Stimulated activated CD4-positive, alpha-beta T cell treated with anti-CD3 and anti-CD28 coated beads, Interleukin-1b, Interleukin-23, amount 100 ng/mL, for 4 hours (primary cell): ENCODE results near the gene ELOA.

Experiments
- DNase-seq, 2 donors: peaks; one replicate each; pipeline ENCODE4 v3.0.0-alpha.2; 2020; ENCODE audit warnings: low read depth in 2 of 2

Gene ELOA, protein sequence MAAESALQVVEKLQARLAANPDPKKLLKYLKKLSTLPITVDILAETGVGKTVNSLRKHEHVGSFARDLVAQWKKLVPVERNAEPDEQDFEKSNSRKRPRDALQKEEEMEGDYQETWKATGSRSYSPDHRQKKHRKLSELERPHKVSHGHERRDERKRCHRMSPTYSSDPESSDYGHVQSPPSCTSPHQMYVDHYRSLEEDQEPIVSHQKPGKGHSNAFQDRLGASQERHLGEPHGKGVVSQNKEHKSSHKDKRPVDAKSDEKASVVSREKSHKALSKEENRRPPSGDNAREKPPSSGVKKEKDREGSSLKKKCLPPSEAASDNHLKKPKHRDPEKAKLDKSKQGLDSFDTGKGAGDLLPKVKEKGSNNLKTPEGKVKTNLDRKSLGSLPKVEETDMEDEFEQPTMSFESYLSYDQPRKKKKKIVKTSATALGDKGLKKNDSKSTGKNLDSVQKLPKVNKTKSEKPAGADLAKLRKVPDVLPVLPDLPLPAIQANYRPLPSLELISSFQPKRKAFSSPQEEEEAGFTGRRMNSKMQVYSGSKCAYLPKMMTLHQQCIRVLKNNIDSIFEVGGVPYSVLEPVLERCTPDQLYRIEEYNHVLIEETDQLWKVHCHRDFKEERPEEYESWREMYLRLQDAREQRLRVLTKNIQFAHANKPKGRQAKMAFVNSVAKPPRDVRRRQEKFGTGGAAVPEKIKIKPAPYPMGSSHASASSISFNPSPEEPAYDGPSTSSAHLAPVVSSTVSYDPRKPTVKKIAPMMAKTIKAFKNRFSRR

DNA sequence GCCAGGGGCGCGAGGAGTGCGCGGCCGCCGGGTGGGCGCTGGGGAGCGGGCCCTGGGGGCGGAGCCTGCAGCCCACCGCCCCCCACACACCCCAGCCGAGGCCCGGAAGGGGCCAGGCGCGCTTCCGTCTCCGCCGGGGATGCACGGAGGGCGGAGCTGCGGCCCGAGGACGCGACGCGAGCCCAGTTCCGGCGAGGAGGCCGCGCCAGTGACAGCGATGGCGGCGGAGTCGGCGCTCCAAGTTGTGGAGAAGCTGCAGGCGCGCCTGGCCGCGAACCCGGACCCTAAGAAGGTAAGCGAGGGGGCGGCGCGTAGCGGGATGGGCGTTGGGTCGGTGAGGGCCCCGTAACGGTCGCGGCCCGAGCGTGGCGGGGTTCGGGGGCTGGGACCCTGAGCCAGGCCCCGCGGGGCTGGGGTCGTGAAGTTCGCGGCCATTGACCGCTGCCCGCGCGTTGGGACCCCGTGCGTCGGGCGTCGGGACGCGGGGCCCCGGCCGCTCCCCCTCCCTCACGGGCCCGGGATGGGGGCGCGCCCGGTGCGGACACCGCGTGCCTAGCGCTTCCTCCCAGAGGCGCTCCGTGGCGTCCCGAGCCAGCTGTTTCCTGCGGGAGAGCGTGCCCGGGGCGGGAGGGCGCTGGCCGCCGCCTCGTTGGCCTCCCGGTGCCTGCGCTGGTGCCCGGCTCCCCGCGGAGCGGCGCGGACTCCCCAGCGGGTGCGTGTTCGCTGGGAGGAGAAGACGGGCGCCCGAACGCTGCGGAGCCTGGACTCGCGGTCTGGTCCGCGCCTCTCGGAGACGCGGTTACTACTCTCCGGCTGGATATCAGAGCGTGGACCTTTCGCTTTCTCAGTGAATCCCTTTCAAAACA, at the start of gene ELOA:
Gene ELOA, plus strand, starts transcription at position 185 of the 866 bp plus-strand sequence. Its CDS starts 33 bp downstream, at position 218.
- peak; percentile 55 to 74 for DNase-seq

DNA sequence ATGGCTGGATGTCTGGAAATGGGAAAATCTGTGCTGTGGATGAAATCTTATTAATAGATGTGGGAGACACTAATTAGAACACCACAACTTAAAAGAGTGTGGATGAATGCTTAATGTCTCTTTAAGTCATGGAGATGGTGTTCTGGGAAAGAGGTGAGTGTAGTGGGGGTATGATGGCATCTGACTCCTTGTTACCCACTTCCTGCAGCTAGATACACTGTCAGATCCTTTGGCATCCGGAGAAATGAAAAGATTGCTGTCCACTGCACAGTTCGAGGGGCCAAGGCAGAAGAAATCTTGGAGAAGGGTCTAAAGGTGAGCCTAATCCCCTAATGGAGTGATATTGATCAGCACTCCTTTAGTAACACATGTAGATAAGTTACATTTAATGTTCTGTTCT, 49.7 kb upstream of the ELOA start:
- DNase-seq = no peak

DNA sequence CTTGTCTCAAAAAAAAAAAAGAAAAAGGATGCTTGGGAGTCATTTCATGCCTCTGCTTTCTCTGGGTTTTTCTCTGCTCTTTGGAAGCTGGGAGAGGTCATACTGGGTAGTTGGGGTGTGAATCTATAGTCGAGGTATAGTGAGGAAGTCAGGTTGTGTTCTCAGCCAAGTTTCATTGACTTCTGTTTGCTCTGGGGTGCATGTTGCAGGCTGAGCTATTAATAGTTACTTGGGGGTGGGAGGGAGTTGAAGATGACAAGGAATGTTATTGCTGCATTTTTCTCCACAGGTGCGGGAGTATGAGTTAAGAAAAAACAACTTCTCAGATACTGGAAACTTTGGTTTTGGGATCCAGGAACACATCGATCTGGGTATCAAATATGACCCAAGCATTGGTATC, 48.9 kb upstream of the ELOA start:
- no peak for DNase-seq

DNA sequence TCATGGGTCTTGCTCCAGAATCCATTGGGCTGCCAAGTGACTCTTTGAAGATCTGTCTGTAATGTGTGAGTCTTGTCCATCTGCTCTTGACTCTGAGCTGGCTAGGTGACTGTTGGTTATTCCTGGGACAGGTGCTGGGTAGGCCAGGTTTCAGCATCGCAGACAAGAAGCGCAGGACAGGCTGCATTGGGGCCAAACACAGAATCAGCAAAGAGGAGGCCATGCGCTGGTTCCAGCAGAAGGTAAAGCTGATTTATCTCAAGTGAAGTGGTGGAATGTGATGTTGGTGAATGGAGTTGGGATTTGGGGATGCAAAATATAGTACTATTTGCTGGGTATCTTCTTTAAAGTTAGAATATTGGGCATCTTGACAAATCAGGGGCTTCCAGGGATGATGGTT, 47.6 kb upstream of the ELOA start:
- no peak for DNase-seq

DNA sequence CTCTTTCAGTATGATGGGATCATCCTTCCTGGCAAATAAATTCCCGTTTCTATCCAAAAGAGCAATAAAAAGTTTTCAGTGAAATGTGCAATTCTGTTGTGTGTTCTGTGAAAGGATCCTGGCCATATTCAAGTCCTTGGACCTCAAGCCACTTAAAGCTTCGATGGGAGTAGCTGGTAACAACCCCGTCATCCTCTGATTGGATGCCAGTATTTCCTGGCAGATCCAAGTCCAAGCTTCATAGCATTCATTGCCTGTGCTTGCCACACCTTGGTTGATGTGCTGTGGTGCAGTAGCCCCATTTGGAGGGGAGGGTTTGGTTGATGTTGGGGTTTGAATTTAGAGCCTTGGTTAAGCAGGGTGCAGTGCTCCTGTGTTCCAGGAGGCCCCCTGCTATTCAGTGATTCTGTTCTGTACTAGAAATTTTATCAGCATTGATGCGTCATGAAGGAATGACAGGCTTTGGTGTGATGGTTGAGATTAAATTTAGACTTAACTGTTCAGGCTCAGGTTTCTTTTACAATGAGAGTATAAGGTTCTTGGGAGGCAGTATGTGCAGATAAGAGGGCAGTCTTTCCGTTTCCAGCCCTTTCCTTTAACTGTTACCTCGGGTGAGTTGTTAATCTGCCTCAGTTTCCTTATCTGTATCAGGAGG, 46.8 kb upstream of the ELOA start:
- no peak for DNase-seq

DNA sequence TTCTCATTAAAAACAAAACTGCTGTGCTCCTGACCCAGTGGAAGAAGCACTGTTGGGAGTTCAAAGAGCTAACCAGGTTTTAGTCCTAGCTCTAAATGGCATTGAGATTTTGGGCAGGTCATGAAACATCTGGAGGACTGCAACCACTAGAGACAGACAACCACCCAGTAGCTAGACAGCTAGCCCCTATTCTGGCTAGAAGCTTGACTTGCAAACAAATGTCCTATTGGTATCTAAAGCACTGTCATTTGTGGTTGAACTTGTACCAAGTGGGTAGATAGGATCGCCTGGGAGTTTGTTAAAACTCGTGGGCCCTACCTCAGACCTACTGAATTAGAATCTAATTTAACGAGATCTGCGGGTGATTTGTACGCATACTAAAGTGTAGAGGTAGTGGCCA, 44.8 kb upstream of the ELOA start:
- DNase-seq = no peak

DNA sequence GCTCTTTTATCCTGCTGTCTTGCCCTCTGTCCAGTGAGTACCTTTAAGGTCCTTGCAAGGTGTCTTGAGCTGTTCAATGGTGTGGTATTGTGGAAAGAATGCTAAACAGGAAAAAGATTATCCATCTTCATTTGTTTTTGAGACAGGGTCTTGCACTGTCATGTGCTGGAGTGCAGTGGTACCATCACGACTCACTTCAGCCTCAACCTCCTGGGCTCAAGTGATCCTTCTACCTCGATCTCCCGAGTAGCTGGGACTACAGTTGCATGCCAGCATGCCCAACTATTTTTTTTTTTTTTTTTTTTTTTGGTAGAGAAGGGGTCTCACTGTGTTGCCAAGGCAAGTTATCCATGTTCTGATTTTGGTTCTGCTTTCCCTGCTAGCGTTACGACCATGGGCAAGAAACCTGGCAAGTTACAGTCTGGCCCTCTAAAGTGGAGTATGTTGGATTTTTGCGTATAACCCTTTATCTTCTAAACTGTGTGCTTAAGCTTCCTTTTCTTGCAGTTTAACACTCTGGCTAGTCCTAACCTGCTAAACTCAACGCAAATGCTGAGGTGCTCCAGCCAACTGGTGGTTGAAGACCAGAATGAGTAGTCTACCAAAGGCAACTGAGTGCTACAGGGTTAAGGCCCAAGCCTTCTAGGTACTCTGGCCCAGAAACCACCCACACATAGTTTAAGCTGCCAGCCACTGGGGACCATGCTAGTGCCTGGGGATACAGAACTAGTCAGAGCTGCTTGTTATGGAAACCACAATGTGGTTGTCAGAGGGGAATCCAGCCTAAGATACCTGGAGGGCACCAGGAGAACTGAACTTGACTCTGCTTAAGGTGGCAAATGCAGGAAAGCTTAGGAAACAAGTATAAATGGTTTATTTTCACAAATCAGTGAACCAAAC, 43.7 kb upstream of the ELOA start:
- DNase-seq = no peak

DNA sequence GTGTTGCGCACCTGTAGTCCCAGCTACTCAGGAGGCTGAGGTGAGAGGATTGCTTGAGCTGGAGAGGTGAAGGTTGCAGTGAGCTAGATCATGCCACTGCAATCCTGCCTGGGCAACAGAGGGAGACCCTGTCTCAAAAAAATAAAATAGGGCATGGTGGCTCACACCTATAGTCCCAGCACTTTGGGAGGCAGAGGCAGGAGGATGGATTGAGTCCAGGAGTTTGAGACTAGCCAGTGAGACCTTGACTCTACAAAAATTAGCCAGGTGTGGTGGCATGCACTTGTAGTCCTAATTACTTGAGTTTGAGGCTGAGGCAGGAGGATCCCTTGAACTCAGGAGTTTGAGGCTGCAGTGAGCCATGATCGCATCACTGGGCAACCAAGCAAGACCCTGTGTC, 42.0 kb upstream of the ELOA start:
- no peak for DNase-seq

DNA sequence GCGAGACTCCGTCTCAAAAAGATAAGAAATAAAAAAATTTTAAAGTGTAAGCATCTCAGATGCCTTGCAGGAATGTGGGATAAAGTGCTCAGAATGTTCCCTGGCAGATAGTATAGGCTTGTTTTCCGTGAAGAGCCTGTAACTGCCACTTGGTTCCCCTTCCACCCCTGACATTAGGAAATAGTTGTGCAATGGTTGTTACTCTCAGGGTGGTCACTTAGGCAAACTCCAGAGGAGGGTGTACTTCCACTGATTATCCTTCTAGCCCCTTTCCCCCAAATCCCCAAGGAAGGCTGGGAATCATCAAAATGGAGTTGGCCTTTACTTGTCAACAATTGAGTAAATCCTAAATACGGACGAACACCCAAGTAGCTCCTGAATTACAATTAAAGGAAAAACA, 41.3 kb upstream of the ELOA start:
- no peak for DNase-seq

DNA sequence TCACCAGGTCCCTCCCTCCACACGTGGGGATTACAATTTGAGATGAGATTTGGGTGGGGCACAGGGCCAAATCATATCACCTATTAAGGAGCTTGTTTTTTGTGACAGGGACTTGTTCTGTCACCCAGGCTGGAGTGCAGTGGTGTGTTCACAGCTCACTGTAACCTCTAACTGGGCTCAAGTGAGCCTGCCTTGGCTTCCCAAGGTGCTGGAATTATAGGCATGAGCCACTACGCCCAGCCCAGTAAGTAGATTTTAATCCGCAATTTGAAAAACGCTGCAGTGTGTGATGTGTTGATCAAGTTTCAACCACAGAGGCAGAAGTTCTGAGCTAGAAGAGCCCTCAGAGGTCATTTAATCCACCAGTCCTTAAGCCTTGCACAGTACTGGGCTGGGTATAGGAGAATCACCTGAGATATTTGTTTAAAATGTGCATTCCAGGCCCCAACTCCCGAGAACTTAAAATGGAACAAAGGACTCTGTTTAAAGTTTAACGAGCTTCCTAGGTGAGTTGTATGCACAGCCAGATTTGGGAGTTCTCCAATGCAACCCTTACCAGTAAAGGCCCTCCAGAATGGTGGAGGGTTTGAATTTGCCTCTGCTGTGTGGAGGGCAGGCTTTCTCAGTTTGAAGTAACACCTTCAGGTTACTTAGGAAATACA, 38.3 kb upstream of the ELOA start:
- DNase-seq = no peak

DNA sequence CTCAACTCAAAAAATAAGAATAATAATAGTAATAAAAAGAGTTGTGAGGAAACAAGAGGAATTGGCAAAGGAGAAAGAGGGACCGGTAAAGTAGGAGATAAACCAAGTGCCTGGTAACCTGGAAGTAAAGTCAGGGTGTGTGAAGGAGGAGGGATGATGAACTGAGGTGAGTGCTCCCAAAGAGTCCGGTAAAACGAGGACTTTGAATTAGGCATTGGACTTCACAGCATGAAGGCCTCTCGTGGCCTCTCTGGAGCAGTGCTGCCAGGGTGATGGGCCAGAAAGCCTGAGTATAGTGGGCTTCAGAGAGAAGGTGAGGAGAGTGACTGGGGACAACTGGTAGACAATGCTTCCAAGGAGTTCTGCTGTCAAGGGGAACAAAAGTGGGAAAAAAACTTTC, 34.0 kb upstream of the ELOA start:
- no peak for DNase-seq

DNA sequence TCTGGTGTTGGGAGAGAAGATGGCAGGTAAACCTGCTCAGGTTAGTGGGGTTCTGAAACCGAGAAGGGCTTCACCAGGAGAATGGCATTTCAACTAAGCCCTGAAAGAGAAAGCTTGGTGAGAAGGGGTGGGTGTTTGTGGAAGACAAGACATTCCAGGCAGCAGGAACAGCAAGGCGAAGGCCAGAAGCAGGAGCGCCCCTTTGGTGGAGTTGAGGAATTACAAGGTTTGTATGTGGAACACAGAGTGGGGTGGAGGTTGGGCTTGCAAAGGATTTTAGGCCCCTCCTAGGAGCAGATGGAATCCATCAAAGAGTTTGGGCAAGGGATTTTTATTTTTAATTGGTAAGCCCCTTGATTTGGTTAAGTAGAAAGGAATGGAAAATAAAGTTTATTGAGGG, 24.8 kb upstream of the ELOA start:
- no peak for DNase-seq

DNA sequence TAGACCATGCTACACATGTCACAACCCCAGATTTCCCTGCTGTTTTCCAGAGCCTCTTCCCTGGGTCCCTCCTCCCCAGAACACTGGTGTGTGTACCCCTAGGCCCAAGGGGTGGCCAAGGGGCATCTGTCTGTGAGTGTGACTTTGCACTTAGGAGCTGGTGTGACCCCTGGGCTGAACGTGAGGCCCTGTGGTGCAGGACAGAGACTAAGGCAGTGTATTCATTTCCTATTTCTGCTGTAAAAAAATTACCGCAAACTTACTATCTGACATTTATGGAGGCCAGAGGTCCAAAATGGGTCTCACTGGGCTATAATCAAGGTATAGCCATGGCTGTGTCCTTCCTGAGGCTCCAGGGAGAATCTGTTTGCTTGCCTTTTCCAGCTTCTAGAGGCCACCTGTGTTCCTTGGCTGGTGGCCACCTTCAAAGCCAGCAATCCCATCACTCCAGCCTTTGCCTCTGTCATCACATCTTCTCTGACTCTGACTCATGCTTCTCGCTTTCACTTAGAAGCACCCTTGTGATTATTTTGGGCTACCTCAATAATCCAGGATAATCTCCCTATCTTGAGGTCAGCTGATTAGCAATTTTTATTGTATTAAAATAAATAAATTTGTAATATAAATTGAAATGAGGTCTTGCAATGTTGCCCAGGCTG, 24.0 kb upstream of the ELOA start:
- DNase-seq = no peak

DNA sequence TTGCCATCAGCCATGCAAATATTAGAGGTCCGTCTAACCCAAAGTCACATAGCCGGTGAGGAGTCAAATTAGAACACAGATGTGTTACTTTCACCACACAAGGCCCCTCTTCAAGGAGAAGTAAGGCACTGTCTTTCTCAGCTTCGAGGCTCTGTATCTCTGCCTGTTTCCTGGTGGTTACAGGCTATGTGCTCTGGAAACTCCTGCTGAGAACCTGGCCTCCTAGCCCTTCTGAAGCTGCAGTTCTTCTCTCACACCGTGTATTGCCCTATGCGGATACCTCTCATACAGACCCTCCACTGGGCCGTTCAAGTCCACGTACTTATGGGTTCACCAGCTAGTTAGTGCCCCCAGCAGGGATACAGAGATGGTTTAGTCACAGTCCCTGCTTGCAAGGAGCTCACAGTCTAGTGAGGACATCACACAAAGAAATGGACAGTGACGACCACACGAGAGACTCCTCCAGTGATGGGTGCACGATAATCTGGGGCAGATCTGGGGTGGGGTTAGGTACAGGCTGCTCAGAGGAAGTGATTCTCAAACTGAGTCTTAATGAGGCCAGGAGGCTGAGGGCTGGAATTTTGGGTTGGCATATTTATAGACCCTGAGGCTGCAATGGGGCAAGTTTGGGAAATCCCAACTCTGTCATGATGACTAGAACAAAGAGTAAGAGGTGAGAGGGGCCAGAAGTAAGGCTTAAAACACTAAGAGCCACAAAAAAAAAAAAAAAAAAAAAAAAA, 22.8 kb upstream of the ELOA start:
- no peak for DNase-seq

DNA sequence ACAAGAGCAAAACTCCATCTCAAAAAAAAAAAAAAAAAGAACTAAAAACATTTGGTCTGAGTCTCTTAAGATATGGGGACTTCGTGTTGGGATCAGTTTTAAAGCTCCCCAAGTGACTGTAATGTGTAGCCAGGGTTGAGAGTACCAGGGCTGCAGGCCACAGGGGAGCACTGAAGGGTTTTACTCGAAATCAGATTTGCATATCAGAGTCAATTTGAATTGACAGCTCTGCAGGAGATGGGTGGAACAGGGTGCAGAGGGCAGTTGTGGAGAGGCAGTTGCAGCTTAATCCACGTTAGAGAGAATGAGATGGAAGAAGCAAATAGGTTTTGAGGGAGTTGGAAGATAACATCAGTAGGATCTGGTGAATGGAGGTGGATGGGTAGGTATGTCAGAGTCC, 20.6 kb upstream of the ELOA start:
- no peak for DNase-seq

DNA sequence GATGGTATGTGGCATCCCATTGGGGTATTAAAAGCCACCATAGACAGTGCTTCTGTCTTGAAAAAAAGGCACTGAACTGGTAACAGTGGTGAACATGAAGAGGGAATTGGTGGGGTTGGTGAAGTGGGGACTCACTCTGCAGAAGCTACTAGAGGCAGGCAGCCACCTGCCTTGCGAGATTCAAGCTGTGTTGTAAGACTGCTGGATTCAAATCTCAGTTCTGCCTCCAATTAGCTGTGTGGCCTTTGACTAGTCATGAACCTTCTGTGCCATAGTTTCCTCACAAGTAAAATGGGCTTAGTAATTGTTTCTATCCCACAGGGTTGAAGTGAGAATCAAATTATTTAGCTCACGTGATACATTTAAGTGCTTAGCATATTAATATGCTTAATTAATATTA, 16.6 kb upstream of the ELOA start:
- DNase-seq = no peak

DNA sequence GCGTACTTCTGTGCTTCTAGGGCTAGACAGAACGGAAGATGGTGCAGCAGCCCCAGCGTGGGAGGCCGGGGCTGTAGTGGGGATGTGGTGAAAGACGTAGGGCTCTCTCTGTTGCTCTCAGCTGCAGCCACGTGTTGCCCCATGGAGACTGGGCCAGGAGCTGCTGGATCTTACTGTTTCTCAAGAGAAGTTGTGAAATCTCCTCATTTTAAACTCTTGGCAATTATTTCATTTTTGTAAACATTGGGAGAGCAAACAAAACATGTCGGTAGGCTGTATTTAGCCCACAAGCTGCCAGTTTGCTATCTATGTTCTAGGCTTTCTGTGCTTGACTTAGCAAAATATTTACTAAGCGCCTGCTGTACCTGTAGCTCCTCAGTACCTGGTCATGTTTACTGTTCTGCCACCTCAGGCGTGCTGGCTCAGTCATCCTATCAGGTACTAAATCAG, 15.9 kb upstream of the ELOA start:
- DNase-seq = no peak

DNA sequence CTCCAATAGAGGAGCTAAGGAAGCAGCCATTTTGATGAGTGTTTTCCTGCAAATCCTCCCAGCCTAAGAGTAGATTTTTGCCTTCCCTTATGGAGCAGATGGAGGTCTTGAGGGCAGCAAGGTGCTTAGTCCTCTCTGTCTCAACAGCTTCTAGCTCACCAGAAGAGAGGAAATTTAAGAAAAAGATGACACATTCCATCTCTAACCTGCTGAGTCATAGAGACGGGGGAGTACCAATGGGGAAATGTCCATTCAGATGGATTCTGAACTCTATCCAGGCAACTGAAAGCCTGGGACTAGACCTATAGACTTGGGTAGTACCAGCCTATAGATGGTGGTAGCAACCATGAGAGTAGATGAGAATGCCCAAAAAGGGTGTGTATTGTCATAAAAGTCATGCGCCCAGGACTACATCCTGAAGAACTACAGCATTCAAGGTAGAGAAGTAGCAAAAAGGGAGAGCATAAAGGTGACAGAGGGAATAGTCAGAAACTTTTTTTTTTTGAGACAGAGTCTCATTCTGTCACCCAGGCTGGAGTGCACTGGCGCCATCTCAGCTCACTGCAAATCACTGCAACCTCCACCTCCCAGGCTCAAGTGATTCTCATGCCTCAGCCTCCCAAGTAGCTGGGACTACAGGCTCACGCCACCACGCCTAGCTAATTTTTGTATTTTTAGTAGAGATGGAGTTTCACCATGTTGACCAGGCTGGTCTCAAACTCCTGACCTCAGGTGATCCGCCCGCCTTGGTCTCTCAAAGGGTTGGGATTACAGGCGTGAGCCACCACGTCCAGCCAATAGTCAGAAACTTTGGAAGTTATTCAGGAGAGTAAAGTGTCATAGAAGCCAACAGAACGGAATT, 10.7 kb upstream of the ELOA start:
- no peak for DNase-seq
